ENCODE measurements around the gene ABI1.

The ABI1 gene

GRCh38 chr10:26765549-26765948 lies 95.2 kb downstream of the ABI1 start:
- no peak for DNase-seq

GRCh38 chr10:26759008-26759407 lies 101.8 kb downstream of the ABI1 start:
- no peak for DNase-seq

- DNase-seq, result no peak
Measured at GRCh38 chr10:26755443-26755903, 105.3 kb downstream of the ABI1 start.

- no peak for DNase-seq
Measured at GRCh38 chr10:26746061-26746460, 114.7 kb downstream of the ABI1 start.

- no peak for DNase-seq
Measured at GRCh38 chr10:26743841-26744240, 116.9 kb downstream of the ABI1 start.

DNA sequence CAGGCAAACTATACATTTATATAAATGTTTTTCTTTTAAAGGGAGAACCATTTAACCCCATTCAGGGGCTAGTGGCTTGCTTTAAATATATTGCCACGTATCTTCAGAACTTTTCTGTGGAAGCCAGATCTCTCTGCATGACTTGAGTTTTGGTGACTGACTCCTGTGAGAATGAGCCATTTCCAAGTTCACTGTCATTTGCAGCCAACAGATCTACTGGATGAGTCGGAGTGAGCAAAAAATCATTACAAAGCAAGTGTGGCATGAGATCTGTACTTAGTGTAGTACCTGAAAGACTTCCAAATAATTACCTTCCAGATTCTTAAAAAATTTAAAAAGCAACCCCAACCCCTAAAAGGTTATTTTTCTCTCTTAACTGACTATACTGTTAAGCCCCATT lies 117.7 kb downstream of the ABI1 start:
- DNase-seq, result no peak

DNA sequence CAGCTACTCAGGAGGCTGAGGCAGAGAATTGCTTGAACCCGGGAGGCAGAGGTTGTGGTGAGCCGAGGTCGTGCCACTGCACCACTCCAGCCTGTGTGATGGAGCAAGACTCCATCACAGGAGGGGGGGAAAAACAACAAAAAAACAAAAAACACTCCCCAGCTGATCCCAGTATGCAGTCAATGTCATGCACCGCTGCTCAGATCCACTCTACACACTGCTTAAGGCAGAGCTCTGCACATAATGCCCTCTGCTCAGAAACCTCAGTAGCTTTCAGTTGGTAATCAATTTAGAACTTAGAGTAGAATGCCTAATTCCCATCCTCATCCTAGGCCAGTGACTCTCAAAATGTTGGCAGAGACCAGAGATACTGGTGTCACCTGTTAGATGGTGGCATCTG lies 119.4 kb downstream of the ABI1 start:
- DNase-seq, result no peak

- no peak for DNase-seq
Measured at GRCh38 chr10:26739071-26739631, 121.6 kb downstream of the ABI1 start.

- no peak for DNase-seq
Measured at GRCh38 chr10:26738301-26738911, 122.4 kb downstream of the ABI1 start.

- peak; percentile 47 for DNase-seq
Measured at GRCh38 chr10:26737730-26738129, 123.0 kb downstream of the ABI1 start.

GRCh38 chr10:26735435-26735834 lies 125.3 kb downstream of the ABI1 start:
- DNase-seq, result no peak

DNA sequence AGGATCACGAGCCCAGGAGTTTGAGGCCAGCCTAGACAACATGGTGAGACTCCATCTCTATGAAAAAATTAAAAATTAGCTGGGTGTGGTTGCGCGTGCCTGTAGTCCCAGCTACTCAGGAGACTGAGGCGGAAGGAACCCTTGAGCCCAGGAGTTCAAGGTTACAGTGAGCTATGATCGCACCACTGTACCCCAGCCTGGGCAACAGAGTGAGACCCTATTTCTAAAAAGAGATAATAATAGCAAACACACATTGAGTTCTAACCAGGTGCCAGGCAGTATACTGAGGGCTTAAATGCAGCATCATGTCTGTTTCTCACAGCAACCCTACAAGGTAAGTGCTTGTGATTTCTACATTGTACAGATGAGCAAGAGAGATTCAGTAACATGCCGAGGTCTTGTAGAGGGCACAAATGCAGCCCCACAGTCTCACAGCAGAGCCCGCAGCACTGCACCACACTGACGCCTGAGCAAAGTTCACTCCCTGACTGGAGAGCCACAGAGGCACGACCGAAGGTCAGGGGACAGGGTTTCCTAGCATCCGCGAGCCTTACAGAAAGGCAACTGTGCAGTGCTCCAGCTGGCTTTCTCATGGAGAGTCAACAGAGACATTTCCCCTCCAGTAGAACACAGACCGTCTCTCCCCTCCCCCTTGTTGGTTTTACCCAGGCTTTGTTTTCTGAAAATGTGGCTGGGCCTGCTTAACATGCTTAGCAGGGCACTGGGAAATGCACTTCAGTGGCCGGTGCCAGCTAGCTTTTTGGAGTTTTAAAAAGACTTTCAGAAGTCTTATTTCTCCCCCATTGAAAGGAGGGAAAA lies 126.8 kb downstream of the ABI1 start:
- peak; percentile 79 for DNase-seq

- DNase-seq, result no peak
Measured at GRCh38 chr10:26730552-26730951, 130.2 kb downstream of the ABI1 start.

DNA sequence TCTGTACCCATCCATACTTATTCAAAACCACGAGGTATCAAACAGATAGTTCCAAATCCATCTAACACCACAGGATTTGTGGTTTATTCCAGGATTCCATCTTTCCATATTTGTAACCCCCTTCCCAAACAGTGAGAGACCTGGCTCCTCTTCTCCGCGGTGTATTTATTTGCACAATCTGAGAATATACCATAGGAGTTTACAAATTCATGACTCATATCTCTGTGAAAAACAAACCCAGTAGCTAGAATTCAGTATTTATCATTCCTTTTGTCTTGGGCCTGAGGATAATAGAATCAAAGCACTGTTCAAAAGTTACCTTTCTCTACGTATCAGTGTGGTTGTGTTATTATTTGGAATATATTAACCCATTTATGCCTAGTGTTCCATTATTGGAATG lies 131.4 kb downstream of the ABI1 start:
- DNase-seq, result no peak

DNA sequence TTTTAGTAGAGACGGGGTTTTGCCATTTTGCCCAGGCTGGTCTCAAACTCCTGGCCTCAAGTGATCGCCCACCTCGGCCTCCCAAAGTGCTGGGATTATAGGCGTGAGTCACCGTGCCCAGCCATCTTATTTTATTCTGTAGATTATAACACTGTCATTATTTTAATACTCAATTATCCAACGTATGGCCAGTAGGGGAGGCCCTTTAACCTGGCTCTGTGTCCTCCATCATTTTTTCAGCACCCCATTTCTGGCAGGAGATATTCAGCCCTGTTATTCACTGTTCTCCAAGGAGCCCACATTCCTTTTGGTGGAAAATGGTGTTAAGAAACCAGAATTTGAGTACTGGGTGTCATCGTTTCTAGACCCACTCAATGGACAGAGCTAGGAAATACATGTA lies 131.8 kb downstream of the ABI1 start:
- DNase-seq, result no peak

DNA sequence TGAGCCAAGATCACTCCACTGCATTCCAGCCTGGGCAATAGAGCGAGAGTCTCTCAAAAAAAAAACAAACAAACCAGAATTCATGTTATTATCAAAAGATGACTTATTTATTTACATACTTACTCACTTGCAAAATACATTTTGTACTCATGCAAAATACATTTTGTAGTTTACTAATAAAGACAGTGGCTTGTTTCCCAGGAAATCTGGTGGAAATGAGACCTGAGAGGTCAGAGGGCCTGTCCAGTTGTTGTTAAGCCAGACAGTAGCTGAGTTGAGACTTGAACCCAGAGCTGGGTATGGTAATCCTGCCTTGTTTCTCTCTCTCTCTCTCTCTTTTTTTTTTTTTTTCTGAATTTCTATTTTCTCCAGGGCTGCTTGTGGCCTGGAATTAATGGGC lies 133.8 kb downstream of the ABI1 start:
- no peak for DNase-seq

DNA sequence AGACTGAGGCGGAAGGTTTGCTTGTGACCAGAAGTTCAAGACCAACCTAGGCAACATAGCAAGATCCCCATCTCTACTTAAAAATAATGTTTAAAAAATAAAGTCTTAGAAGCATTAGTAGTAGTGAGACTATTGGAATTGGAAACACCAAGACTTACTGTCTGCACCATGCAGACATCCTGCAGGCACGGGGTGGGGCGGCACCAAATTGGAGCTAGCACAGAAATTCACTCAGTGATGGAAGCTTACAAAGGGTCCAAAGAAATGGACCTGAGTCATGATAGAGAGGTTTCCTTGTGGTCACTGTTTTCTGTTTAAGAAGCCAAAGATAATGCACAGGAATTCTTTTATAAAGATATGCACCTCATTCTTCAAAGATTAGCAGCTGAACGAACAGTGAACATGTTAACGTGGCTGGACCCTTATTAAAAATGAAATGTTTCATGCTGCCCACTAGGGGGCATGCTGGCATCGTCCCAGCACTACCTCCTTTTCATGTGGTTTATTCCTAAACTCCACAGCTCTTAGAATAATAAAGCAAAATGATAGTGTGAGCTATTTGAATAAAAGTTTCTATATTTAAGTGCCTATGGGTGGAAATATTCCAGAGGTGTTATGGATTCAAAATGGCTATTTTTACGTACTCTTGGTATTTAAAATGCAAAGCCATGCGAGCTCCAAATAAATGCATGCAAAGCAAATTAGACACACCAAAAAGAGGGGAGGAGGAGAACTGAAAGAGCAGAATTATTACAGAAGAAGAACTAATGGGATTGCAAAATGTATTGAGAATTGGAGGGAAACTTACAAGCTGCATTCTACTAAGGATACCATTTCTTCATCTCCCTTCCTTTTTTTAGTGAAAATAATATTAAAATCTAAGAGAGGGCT lies 134.7 kb downstream of the ABI1 start:
- peak; percentile 81 for DNase-seq

GRCh38 chr10:26723016-26723415 lies 137.7 kb downstream of the ABI1 start:
- DNase-seq, result no peak

GRCh38 chr10:26721561-26721960 lies 139.2 kb downstream of the ABI1 start:
- DNase-seq, result no peak

- no peak for DNase-seq
Measured at GRCh38 chr10:26717476-26717875, 143.3 kb downstream of the ABI1 start.

DNA sequence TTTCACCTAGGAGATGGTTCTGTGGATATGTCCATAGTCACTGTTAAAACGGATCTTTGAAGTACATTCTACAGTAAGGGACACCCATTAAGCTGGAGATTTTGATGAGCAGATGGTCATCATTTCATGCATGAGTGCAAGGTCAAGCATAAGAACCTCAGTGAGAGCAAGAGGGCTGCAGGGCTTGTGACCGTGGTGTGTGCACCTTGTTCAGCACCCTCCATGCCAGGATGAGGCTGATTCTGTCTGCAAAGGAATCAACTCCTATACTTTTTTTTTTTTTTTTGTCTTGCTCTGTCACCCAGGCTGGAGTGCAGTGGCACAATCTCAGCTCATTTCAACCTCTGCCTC lies 145.6 kb downstream of the ABI1 start:
- no peak for DNase-seq

DNA sequence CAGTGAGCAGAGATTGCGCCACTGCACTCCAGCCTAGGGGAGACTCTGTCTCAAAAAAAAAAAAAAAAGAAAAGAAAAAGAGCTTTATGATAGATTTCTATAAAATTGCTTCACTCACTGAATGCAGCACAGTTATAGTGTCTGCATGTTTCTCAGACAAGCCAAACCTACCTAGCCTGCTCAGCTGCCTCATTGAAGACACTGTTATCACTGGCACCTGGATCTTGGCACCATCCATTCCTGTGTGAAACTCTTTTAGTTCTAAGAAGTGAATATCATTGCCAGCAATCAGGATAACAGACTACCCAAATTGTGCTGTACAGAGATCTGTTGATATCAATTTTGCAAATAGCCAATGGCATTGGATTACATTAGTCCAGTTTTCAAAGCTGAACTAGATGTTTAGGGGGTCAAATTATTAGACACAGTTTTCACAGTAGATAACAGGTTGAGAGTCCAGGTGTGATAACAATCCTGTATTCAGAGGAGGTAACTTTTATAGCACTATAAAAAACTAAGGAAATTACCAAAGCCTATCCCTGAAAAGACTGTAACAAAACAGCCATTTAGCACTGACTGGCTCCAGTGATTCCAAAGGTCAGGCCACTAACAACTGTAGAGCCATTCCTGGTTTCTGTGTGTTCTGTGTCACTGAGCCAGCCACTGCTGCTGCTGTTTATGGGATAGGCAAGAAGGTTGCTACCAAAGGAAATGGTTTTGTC lies 146.2 kb downstream of the ABI1 start:
- no peak for DNase-seq

GRCh38 chr10:26711324-26711723 lies 149.4 kb downstream of the ABI1 start:
- no peak for DNase-seq
